ENCODE data around the gene NTN5. TPM values are rescaled to one million over a fixed set of nuclear protein-coding genes. Genes with fewer than 3 reads are reported as not detected.

NTN5 gene
- total and polyA plus RNA-seq, 2 of the 4 experiments (the other 2 are of a cell fraction): 0.19 TPM; not detected in 1

GRCh38 chr19:48670699-48671445 lies 1.9 kb downstream of the NTN5 start:
- no peak for TF ChIP-seq CEBPB (IDR thresholded peaks at IDR 0.05; ENCODE audit: low read depth, low read length)
- no peak for TF ChIP-seq MAFK (IDR thresholded peaks at IDR 0.05; ENCODE audit: low read depth, low read length)
- no peak for TF ChIP-seq RAD21 (IDR thresholded peaks at IDR 0.05; ENCODE audit: low read length)
- no peak overlapping the region for H3K14ac ChIP-seq (replicated peaks; ENCODE audit: low read depth, low read length)
- H4K91ac ChIP-seq (ENCODE audit: insufficient read depth, low read depth, low read length): no peak overlapping the region
- no peak overlapping the region for H2BK20ac ChIP-seq (ENCODE audit: low read depth, low read length)
- 62% methylated on average over 13 of the region's 21 CpGs; no CpG with 5 or more reads in 1 of the 2 experiments for WGBS, 2 experiments (ENCODE audit: extremely low coverage in 2 of 2, insufficient read length in 1 of 2)
- in situ Hi-C loops (cut with MboI; ENCODE audit: low sequenced_read_pairs): no loop called here
- no TSS peak for BruUV-seq (replicated peaks)
- ChIA-PET CTCF (no interaction called here), POLR2A (ENCODE audit: unreplicated experiment) (no interaction called here)
- H3K27me3 ChIP-seq (ENCODE audit: control insufficient read depth, insufficient read depth, low read length): peaks cover 7% of the 10 kb centered on the region
- no peaks in the 10 kb centered on the region for H3K36me3 ChIP-seq (ENCODE audit: control insufficient read depth, insufficient read depth, low read length)
- H3K9me3 ChIP-seq (ENCODE audit: control insufficient read depth, insufficient read depth, low read length): no peaks in the 10 kb centered on the region
- no peak overlapping the region for H3K4me2 ChIP-seq (ENCODE audit: low read depth, low read length)
- H2BK5ac ChIP-seq (ENCODE audit: low read depth, low read length, poor library complexity, severe bottlenecking): no peak overlapping the region
- H2AFZ ChIP-seq (replicated peaks; ENCODE audit: low read length, poor library complexity): peak overlapping the region; percentile 43
- H3K18ac ChIP-seq (ENCODE audit: low read depth, low read length): no peak overlapping the region
- no peaks in the 10 kb centered on the region for H3K79me1 ChIP-seq (ENCODE audit: low read depth in 1 of 2, low read length in 2 of 2)
- H3K27ac ChIP-seq (ENCODE audit: insufficient read depth, low read length): no peak overlapping the region
- intact Hi-C loops (cut with micrococcal nuclease): no loop called here
- H3K9me1 ChIP-seq (ENCODE audit: insufficient read depth, low read length): no peaks in the 10 kb centered on the region
- no peak overlapping the region for H3K23ac ChIP-seq (ENCODE audit: low read depth, low read length)
- H3K4me1 ChIP-seq (ENCODE audit: control insufficient read depth, insufficient read depth, low read length): no peaks in the 10 kb centered on the region
- H3K9ac ChIP-seq (ENCODE audit: low read depth, low read length): no peak overlapping the region
- H4K20me1 ChIP-seq (ENCODE audit: insufficient read depth, low read length): no peaks in the 10 kb centered on the region
- H3K56ac ChIP-seq (ENCODE audit: extremely low read depth, insufficient read depth, low read length): no peak overlapping the region
- H2AK9ac ChIP-seq (replicated peaks; ENCODE audit: low read depth, low read length, poor library complexity): no peak overlapping the region
- H2BK120ac ChIP-seq (ENCODE audit: low read depth, low read length): no peak overlapping the region
- no peak for ATAC-seq (ENCODE audit: low read depth)
- H4K8ac ChIP-seq (ENCODE audit: low read depth in 2 of 2, low read length in 2 of 2): no peak overlapping the region
- H2BK15ac ChIP-seq (ENCODE audit: low read depth, low read length): no peak overlapping the region
- dilution Hi-C loops (cut with HindIII; ENCODE audit: low sequenced_read_pairs, unreplicated experiment): no loop called here
- no peak overlapping the region for H4K5ac ChIP-seq (ENCODE audit: low read depth, low read length)
- H2AK5ac ChIP-seq (ENCODE audit: low read depth, low read length): no peak overlapping the region
- no peak overlapping the region for H3K4me3 ChIP-seq (ENCODE audit: insufficient read depth, low read depth, low read length)
- no peak overlapping the region for H3K4ac ChIP-seq (ENCODE audit: low read depth, low read length)
- no peak for DNase-seq

Data from IMR-90 (cell line).